MM.1S (cell line): ENCODE data around the gene NOS3.

Source experiments
- DNase-seq: peaks from one replicate; pipeline ENCODE4 v3.0.0-alpha.2; 2015
- H2AFZ ChIP-seq: fragments of 300-600 bp; sonication (generic); 2 replicates; pipeline ENCODE4 v1.6.0; 2016; ENCODE audit warnings: antibody characterized with exemption, low read length
- H3F3A ChIP-seq: fragments of 300-600 bp; sonication (generic); 2 replicates; pipeline ENCODE4 v1.6.1; 2016; ENCODE audit warnings: mild to moderate bottlenecking, antibody characterized with exemption, low read length, moderate library complexity, mixed read lengths; ENCODE audit not compliant: insufficient read depth
- H3K27ac ChIP-seq: fragments of 300-600 bp; sonication (generic); 2 replicates; pipeline ENCODE4 v1.5.1; 2016; ENCODE audit warnings: mild to moderate bottlenecking, low read length
- H3K27me3 ChIP-seq: fragments of 300-600 bp; sonication (generic); replicated peaks from 2 replicates; pipeline ENCODE4 v1.6.0; 2016; ENCODE audit warnings: low read length; ENCODE audit not compliant: insufficient read depth
- H3K36me3 ChIP-seq: fragments of 300-600 bp; sonication (generic); replicated peaks from 2 replicates; pipeline ENCODE4 v1.6.1; 2016; ENCODE audit warnings: mild to moderate bottlenecking, low read length, mixed read lengths; ENCODE audit not compliant: insufficient read depth
- H3K4me1 ChIP-seq: fragments of 300-600 bp; sonication (generic); 2 replicates; pipeline ENCODE4 v1.6.1; 2016; ENCODE audit warnings: low read length, mixed read lengths
- H3K4me2 ChIP-seq: fragments of 300-600 bp; sonication (generic); 2 replicates; pipeline ENCODE4 v1.6.0; 2016; ENCODE audit warnings: low read depth, low read length
- H3K4me3 ChIP-seq: fragments of 300-600 bp; sonication (generic); 2 replicates; pipeline ENCODE4 v1.5.1; 2016; ENCODE audit warnings: low read length, mixed read lengths
- H3K79me2 ChIP-seq: fragments of 300-600 bp; sonication (generic); 2 replicates; pipeline ENCODE4 v1.6.1; 2016; ENCODE audit warnings: mixed run types, low read length, mixed read lengths
- H3K9ac ChIP-seq: fragments of 300-600 bp; sonication (generic); 2 replicates; pipeline ENCODE4 v1.6.1; 2016; ENCODE audit warnings: low read length, mixed read lengths
- H3K9me2 ChIP-seq: fragments of 300-600 bp; sonication (generic); replicated peaks from 2 replicates; pipeline ENCODE4 v1.6.1; 2016; ENCODE audit warnings: mild to moderate bottlenecking, low read length, mixed read lengths; ENCODE audit not compliant: insufficient read depth
- H3K9me3 ChIP-seq: fragments of 300-600 bp; sonication (generic); replicated peaks from 2 replicates; pipeline ENCODE4 v1.6.1; 2016; ENCODE audit warnings: mild to moderate bottlenecking, low read length, mixed read lengths; ENCODE audit not compliant: insufficient read depth
- H4K20me1 ChIP-seq: fragments of 300-600 bp; sonication (generic); 2 replicates; pipeline ENCODE4 v1.6.1; 2016; ENCODE audit warnings: mild to moderate bottlenecking, low read length, moderate library complexity, mixed read lengths; ENCODE audit not compliant: insufficient read depth
- EZH2 ChIP-seq: fragments of 300-600 bp; sonication (generic); optimal IDR thresholded peaks from 2 replicates; pipeline ENCODE3; 2017; ENCODE audit warnings: low read depth, mild to moderate bottlenecking, antibody characterized with exemption, low read length, mixed read lengths
- EZH2phosphoT487 ChIP-seq: fragments of 300-600 bp; sonication (generic); IDR thresholded peaks from 2 replicates; pipeline ENCODE4 v1.6.1; 2018; ENCODE audit warnings: antibody characterized with exemption, low read length
- TF ChIP-seq, protein P1 (sequence below): fragments of 300-600 bp; sonication (generic); IDR thresholded peaks from 2 replicates; pipeline ENCODE4 v1.5.1; 2016; ENCODE audit warnings: antibody characterized with exemption, low read length, mixed read lengths

NOS3 gene

DNA sequence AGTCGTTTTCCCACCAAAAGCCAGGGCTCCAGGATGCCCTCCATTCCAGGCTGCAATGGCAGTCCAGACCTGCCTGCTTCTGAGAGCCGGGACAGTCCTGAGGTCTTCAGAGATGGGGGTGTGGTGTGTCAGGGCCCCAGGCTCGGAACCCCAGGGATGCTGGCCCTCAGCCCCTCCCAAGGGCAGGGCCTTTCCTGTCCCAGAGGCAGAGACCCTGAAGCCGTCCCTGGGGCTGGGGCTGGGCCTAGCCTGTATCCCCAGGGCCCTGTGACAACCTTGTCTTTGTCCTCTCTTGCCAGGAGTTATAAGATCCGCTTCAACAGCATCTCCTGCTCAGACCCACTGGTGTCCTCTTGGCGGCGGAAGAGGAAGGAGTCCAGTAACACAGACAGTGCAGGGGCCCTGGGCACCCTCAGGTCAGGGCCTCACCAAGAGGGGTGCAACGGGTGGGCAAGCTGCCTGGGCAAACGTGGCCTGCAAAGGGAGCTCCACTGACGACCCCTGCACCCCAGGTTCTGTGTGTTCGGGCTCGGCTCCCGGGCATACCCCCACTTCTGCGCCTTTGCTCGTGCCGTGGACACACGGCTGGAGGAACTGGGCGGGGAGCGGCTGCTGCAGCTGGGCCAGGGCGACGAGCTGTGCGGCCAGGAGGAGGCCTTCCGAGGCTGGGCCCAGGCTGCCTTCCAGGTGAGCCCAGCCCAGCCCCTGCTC lies 15.9 kb downstream of the NOS3 start:
- peaks cover 2% of the 10 kb centered on the region; the same call in 1 of the 2 replicates for H3K27me3 ChIP-seq
- H3K9me2 ChIP-seq, result no peaks in the 10 kb centered on the region
- no peaks in the 10 kb centered on the region for H3F3A ChIP-seq
- no peak overlapping the region for H3K4me3 ChIP-seq
- H3K4me2 ChIP-seq, result no peak overlapping the region
- H3K27ac ChIP-seq, result no peak overlapping the region
- no peak overlapping the region for H2AFZ ChIP-seq
- TF ChIP-seq EZH2 (no peak), EZH2phosphoT487 (no peak)
- TF ChIP-seq, protein P1, sequence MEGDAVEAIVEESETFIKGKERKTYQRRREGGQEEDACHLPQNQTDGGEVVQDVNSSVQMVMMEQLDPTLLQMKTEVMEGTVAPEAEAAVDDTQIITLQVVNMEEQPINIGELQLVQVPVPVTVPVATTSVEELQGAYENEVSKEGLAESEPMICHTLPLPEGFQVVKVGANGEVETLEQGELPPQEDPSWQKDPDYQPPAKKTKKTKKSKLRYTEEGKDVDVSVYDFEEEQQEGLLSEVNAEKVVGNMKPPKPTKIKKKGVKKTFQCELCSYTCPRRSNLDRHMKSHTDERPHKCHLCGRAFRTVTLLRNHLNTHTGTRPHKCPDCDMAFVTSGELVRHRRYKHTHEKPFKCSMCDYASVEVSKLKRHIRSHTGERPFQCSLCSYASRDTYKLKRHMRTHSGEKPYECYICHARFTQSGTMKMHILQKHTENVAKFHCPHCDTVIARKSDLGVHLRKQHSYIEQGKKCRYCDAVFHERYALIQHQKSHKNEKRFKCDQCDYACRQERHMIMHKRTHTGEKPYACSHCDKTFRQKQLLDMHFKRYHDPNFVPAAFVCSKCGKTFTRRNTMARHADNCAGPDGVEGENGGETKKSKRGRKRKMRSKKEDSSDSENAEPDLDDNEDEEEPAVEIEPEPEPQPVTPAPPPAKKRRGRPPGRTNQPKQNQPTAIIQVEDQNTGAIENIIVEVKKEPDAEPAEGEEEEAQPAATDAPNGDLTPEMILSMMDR, result no peak
- no peak for DNase-seq
- H3K79me2 ChIP-seq, result no peaks in the 10 kb centered on the region
- H3K4me1 ChIP-seq, result no peaks in the 10 kb centered on the region
- no peaks in the 10 kb centered on the region for H3K36me3 ChIP-seq
- H3K9ac ChIP-seq, result no peak overlapping the region
- H3K9me3 ChIP-seq, result no peaks in the 10 kb centered on the region
- H4K20me1 ChIP-seq, result no peaks in the 10 kb centered on the region

DNA sequence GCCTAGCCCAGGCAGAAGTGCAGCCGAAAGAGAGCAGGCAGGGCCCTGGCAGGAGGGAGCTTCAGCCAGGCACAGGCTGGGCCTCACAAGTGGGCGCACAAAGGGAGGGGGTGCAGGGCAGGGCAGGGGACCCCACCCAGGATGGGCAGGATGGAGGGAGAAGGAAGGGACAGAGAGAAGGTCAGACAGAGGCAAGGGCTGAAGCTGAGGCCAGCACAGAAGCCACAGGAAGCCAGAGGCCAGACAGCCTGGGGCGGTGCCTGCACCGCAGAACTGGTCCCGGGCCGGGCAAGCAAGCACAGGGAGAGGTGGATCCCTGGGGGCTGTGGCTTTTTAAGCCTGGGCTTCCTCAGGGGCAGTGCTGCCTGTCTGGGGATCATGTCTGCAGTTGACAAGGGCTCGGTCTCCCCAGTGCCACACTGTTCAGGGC lies 16.7 kb downstream of the NOS3 start:
- Histone ChIP-seq H3K27ac (no peak overlapping the region), H3K9ac (no peak overlapping the region), H3K4me2 (peak overlapping the region; percentile 60; the same call in 1 of the 2 replicates), H3F3A (no peaks in the 10 kb centered on the region), H3K9me2 (no peaks in the 10 kb centered on the region), H3K9me3 (no peaks in the 10 kb centered on the region), H2AFZ (peak overlapping the region; percentile 61), H3K27me3 (peaks cover 9% of the 10 kb centered on the region), H3K4me3 (0 out of 2 replicates have a peak overlapping the region, but pooled peaks have one; percentile 49), H4K20me1 (no peaks in the 10 kb centered on the region), H3K79me2 (no peaks in the 10 kb centered on the region), H3K4me1 (no peaks in the 10 kb centered on the region), H3K36me3 (no peaks in the 10 kb centered on the region)
- TF ChIP-seq, protein P1, result no peak
- TF ChIP-seq EZH2phosphoT487 (no peak), EZH2 (no peak)
- no peak for DNase-seq

DNA sequence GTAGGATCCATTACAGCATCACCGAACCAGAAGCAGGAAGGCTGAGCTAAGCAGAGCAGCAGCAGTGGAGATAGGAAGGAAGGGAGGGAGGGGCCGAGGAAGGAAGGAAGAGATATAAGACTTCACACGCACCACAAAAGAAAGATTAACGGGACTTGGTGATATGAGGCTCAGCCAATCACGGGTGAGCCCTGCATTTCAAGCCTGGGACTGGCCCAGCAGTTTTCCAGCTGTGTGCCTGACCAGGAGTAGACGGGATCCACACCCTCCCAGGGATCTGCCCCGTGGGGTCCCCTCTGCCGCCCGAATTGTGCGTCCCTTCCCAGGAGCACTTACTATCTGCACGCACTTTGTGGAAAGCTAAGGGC lies 17.3 kb downstream of the NOS3 start:
- Histone ChIP-seq H3K4me3 (peak overlapping the region; percentile 49), H3K36me3 (no peaks in the 10 kb centered on the region), H3K9ac (peak overlapping the region; percentile 43; the same call in 1 of the 2 replicates), H3K4me2 (peak overlapping the region; percentile 60), H3F3A (0 out of 2 replicates have a peak, but pooled peaks cover 3% of the 10 kb centered on the region), H3K27ac (peak overlapping the region; percentile 30; the same call in 1 of the 2 replicates), H3K9me3 (no peaks in the 10 kb centered on the region), H3K4me1 (peaks cover 2% of the 10 kb centered on the region; the same call in 1 of the 2 replicates), H3K79me2 (no peaks in the 10 kb centered on the region), H3K9me2 (no peaks in the 10 kb centered on the region), H2AFZ (peak overlapping the region; percentile 61), H4K20me1 (no peaks in the 10 kb centered on the region), H3K27me3 (peaks cover 15% of the 10 kb centered on the region)
- TF ChIP-seq EZH2, result no peak
- TF ChIP-seq, protein P1, result no peak
- TF ChIP-seq EZH2phosphoT487, result no peak
- peak; percentile 27 for DNase-seq
